GM10248 (cell line): ENCODE measurements around the gene KCNG1.

Source experiments
- CTCF ChIA-PET: fragments of 300-600 bp; sonication (Branson Sonifier 250); formaldehyde crosslinking; extraction: SDS; loops from one replicate; lab custom pipeline; 2021; ENCODE audit warnings: antibody characterized with exemption; lab: Yijun Ruan, JAX
- POLR2A ChIA-PET: fragments of 350-650 bp; sonication (Branson Sonifier 250); formaldehyde crosslinking; extraction: SDS; loops from one replicate; lab custom pipeline; 2020; ENCODE audit warnings: antibody characterized with exemption; lab: Yijun Ruan, JAX
- DNase-seq: peaks from one replicate; pipeline ENCODE4 v3.0.0; 2012; ENCODE audit errors: extremely low spot score
- TF ChIP-seq, protein P1 (sequence below): IDR thresholded peaks from 2 replicates; pipeline ENCODE4 v1.5.1; 2012; ENCODE audit warnings: mild to moderate bottlenecking, low read depth; ENCODE audit errors: extremely low read depth, missing control alignments, control extremely low read depth

KCNG1 gene

DNA sequence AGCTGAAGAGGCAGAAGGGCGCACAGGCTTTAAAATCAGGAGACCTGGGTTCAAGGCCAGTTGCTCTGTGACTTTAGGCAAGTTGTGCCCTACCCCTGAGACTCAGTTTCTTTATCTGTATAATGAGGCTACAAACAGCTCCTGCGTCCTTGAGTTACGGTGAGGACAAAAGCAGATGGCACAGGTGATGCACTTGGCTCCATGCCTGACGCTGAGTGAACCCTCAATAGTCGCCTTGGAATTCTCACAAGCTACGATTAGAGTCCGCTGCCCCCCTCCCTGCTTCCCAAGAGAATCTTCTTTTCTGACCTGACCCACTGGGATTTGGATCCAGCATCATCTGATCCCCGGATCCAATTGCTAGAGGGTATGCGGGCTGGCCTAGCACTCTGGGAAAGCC is 6.4 kb downstream of the KCNG1 start:
- POLR2A ChIA-PET = no interaction called here
- CTCF ChIA-PET = interaction anchor here (0.7 to 2.7 kb wide), 6 partner anchors 11 to 579 kb away, joined by 3 to 25 read pairs (median 10); no protein-coding TSS in a partner anchor
- TF ChIP-seq, protein P1, sequence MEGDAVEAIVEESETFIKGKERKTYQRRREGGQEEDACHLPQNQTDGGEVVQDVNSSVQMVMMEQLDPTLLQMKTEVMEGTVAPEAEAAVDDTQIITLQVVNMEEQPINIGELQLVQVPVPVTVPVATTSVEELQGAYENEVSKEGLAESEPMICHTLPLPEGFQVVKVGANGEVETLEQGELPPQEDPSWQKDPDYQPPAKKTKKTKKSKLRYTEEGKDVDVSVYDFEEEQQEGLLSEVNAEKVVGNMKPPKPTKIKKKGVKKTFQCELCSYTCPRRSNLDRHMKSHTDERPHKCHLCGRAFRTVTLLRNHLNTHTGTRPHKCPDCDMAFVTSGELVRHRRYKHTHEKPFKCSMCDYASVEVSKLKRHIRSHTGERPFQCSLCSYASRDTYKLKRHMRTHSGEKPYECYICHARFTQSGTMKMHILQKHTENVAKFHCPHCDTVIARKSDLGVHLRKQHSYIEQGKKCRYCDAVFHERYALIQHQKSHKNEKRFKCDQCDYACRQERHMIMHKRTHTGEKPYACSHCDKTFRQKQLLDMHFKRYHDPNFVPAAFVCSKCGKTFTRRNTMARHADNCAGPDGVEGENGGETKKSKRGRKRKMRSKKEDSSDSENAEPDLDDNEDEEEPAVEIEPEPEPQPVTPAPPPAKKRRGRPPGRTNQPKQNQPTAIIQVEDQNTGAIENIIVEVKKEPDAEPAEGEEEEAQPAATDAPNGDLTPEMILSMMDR = no peak
- DNase-seq = no peak

DNA sequence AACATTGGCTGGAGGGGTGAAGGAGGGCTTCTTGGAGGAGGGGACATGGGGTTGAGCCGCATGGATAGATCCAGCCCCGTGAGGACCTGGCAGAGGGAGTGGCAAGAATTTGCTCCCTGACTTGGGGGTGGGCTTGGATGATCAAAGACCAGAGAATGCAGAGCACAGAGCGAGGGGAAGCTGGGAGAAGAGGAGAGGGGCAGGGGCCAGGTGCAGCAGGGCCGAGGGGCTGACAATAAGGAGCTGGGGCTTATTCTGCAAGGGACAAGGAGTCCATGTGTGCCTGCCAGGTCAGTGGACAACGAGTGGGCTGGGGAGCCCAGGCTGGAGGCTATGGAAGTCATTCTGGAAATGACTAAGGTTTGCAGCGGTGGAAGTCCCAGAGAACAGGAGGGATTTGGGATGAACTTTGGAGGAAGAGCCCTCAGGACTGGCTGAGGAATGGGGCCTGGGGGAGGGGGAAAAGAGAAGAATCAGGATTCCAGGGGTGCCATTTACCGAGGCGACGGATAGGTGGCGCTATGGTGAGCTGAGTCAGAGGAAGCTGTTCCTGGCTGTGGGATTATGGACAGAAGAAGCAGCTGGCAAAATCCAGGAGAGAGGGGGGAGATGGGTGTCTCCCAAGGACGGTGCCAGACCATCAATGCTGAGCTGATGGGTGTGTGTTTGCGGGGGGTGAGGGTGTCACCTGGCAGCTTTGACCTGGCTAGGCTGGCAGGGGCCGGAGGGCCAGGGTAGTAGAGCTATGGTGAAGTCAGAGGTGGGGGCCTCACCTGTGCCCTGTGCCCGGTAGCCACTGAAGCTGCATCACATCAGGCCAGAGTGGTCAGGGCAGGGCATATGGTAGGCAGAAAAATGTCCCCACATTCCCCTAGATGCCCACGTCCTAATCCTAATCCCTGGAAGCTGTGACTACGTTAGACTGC is 7.8 kb downstream of the KCNG1 start:
- POLR2A ChIA-PET = no interaction called here
- TF ChIP-seq, protein P1 = peak; percentile 44
- CTCF ChIA-PET = interaction anchor here (0.9 to 2.7 kb wide), 16 partner anchors 12 to 608 kb away, joined by 3 to 25 read pairs (median 4); no protein-coding TSS in a partner anchor
- peak; percentile 52 for DNase-seq

GRCh38 chr20:51013577-51014330 is 9.2 kb downstream of the KCNG1 start:
- TF ChIP-seq, protein P1 = no peak
- ChIA-PET CTCF (interaction anchor here (1.2 to 1.3 kb wide), 2 partner anchors 32 to 292 kb away, joined by 4 read pairs; no protein-coding TSS in a partner anchor), POLR2A (no interaction called here)
- no peak for DNase-seq

GRCh38 chr20:51012357-51012756 is 10.6 kb downstream of the KCNG1 start:
- CTCF ChIA-PET = interaction anchor here (0.9 to 1.2 kb wide), 2 partner anchors 14 to 31 kb away, joined by 3 to 4 read pairs; no protein-coding TSS in a partner anchor
- TF ChIP-seq, protein P1 = no peak
- no peak for DNase-seq
- POLR2A ChIA-PET = no interaction called here

DNA sequence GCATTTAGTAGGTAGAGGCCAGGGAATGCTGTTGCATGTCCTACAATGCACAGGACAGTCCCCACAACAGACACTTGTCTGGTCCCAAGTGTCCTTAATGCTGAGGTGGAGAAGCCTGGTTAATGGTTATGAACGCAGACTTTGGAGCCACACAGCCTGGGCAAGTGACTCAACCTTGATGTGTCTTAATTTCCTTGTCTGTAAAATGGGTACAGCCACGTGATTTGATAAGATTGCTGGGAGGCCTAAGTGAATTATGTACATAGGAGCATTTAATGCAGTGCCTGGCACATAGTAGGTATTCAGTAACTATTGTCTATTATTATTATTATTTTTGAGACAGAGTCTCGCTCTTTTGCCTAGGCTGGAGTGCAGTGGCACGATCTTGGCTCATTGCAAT is 11.4 kb downstream of the KCNG1 start:
- DNase-seq = no peak
- TF ChIP-seq, protein P1 = no peak
- ChIA-PET POLR2A (no interaction called here), CTCF (interaction anchor here (0.9 kb wide), 1 partner anchor 15 kb away, joined by 3 read pairs; no protein-coding TSS in a partner anchor)

GRCh38 chr20:51010932-51011331 is 12.0 kb downstream of the KCNG1 start:
- CTCF ChIA-PET = no interaction called here
- POLR2A ChIA-PET = no interaction called here
- no peak for DNase-seq
- TF ChIP-seq, protein P1 = no peak
